Stomach smooth muscle (tissue), 2 donors: ENCODE data around the gene CNGB1.

Source experiments
- H3K27ac ChIP-seq: one replicate; pipeline ENCODE4 v1.7.0; 2013; ENCODE audit warnings: mild to moderate bottlenecking, low read length, inconsistent platforms
- H3K27me3 ChIP-seq, 2 donors: one replicate each; pipeline ENCODE4 v1.7.0; 2013; ENCODE audit warnings: low read length in 2 of 2; ENCODE audit not compliant: insufficient read depth in 2 of 2, control insufficient read depth in 1 of 2
- H3K36me3 ChIP-seq, 2 donors: one replicate each; pipeline ENCODE4 v1.7.0; 2013; ENCODE audit warnings: low read length in 2 of 2; ENCODE audit not compliant: control insufficient read depth in 2 of 2, insufficient read depth in 2 of 2
- H3K4me1 ChIP-seq: one replicate; pipeline ENCODE4 v1.7.0; 2013; ENCODE audit warnings: low read length; ENCODE audit not compliant: control insufficient read depth, insufficient read depth
- H3K4me3 ChIP-seq, 2 donors: one replicate each; pipeline ENCODE4 v1.7.0; 2013; ENCODE audit warnings: low read length in 2 of 2
- H3K9ac ChIP-seq, 2 donors: one replicate each; pipeline ENCODE4 v1.7.0; 2013; ENCODE audit warnings: low read length in 2 of 2, mild to moderate bottlenecking in 1 of 2
- H3K9me3 ChIP-seq, 2 donors: one replicate each; pipeline ENCODE4 v1.7.0; 2013; ENCODE audit warnings: low read length in 2 of 2; ENCODE audit not compliant: control insufficient read depth in 2 of 2
- donor health status: healthy.
- donor health status: Pancreatic carcinoma.

Gene CNGB1

DNA sequence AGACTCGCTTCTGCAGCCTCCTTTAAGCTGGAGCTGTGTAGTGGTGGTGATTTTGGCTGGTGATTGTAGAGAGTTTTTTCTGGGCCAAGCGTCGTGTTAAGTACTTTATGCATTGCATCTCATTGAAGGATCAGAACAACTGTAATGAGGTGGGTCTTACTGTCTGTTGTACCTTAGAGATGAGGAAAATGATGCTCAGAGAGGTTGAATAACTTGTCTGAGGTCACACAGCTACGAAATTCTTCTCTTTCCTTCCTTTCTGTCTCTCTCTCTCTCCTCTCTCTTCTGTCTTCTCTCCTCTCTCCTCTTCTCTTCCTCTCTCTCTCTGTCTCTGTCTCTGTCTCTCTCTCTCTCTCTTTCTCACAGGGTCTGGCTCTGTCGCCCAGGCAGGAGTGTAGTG is 82.8 kb downstream of the CNGB1 start:
- peaks cover 25 to 30% of the 10 kb centered on the region in 2 donors for H3K27me3 ChIP-seq
- no peaks in the 10 kb centered on the region for H3K36me3 ChIP-seq
- H3K4me3 ChIP-seq = no peak overlapping the region
- H3K27ac ChIP-seq = no peak overlapping the region
- no peak overlapping the region for H3K9ac ChIP-seq
- no peaks in the 10 kb centered on the region for H3K9me3 ChIP-seq
- H3K4me1 ChIP-seq = no peaks in the 10 kb centered on the region

GRCh38 chr16:57887711-57888110 is 83.2 kb downstream of the CNGB1 start:
- Histone ChIP-seq H3K4me3 (no peak overlapping the region), H3K36me3 (no peaks in the 10 kb centered on the region), H3K9ac (no peak overlapping the region), H3K4me1 (no peaks in the 10 kb centered on the region), H3K27ac (no peak overlapping the region), H3K27me3 (peaks cover 27 to 34% of the 10 kb centered on the region in 2 donors), H3K9me3 (no peaks in the 10 kb centered on the region)

DNA sequence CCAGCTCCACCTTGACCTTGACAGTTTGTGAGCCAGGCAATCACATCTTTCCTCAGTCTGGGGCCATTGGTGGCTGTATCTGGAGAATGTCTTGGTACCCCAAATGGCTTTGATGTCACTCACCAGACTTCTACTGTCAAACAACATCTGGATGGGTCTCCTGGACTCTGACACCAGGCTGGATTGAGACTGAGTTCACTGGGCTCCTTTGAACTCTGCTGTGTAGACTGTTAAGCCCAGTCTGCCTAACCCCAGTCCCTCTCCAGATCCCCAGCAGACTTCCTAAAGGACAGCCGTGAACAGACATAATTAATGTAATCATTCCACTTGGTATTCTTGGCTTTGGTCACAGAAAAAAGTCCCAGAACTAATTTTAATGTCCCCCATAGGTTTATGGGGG is 84.5 kb downstream of the CNGB1 start:
- H3K27me3 ChIP-seq = peaks cover 30 to 31% of the 10 kb centered on the region in 2 donors
- H3K4me1 ChIP-seq = no peaks in the 10 kb centered on the region
- no peak overlapping the region for H3K4me3 ChIP-seq
- H3K9ac ChIP-seq = no peak overlapping the region
- H3K9me3 ChIP-seq = no peaks in the 10 kb centered on the region
- H3K27ac ChIP-seq = no peak overlapping the region
- H3K36me3 ChIP-seq = no peaks in the 10 kb centered on the region

DNA sequence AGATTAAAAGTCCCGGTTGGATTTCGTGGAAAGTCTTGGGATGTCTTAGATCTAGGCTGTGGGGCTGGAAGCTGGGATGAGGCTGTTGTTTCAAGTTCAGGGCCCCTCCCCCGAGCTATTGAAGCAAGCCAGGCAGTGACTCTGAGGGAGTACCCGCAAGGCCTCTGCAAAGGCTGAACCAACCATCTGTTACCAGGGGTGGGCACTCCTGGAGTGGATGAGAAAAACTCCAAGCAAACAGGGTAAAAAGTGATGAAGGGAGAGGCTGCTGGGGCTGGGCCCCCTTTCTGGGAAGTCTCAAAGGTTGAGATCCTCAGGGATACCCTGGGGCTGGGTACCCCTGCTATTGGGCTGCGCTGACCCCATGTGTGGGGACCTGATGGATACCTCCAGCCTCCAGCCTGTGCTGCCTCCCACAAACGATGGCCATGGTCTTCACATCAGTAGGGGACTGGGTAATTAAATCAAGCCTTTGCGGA is 86.2 kb downstream of the CNGB1 start:
- Histone ChIP-seq H3K4me1 (no peaks in the 10 kb centered on the region), H3K9ac (no peak overlapping the region), H3K9me3 (no peaks in the 10 kb centered on the region), H3K4me3 (no peak overlapping the region), H3K27me3 (peaks cover 27 to 33% of the 10 kb centered on the region in 2 donors), H3K36me3 (no peaks in the 10 kb centered on the region), H3K27ac (no peak overlapping the region)

DNA sequence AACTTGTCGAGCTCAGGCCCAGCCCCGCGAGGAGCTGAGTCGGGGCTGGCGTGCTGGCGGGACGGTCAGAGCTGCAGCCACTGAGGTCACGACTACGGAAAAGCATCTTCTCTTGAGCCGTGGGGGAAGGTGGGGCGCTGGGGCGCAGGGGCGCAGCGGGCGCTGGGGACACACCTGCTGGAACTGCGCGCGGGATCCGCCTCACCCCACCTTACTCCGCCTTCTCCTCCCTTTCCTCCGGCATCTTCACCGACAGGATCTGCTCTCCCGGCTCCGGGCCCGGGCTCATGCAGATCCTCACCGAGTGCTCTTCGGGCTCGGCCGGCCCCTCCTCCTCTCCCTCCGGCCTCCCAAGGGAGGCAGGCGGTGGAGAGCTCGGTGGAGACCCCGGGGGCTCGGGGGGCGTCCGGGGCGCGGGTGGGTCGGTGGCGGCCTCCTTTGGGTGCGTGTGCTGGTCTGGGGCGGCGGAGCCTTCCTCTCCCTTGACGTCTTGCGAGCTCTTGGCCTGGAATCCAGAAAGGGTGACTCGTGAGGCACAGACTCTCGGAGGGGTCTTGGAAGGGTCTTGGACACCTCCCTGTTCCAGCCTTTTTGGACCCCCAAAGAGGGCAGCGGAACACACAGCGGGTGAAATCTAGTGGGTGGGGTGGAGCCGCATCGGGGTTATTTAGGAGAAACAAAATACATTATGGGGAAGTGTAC is 86.8 kb downstream of the CNGB1 start:
- no peaks in the 10 kb centered on the region for H3K4me1 ChIP-seq
- H3K4me3 ChIP-seq = no peak overlapping the region
- H3K27me3 ChIP-seq = peaks cover 24 to 33% of the 10 kb centered on the region in 2 donors
- H3K9me3 ChIP-seq = no peaks in the 10 kb centered on the region
- no peaks in the 10 kb centered on the region for H3K36me3 ChIP-seq
- no peak overlapping the region for H3K9ac ChIP-seq
- H3K27ac ChIP-seq = no peak overlapping the region

DNA sequence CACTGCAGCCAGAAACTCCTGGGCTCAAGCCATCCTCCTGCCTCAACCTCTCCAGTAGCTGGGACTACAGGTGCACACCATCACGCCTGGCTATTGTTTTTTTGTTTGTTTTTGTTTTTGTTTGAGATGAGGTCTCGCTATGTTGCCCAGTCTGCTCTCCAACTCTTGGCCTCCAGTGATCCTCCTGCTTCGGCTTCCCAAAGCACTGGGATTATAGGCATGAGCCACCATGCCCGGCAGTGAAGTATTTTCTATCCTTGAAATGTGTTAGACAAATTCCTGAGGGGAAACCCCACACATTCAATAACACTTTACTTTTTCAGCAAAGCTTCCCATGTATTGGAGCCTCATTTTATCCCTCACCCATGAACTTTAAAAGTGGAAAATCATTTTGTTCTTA is 87.4 kb downstream of the CNGB1 start:
- Histone ChIP-seq H3K27ac (no peak overlapping the region), H3K9ac (no peak overlapping the region), H3K36me3 (no peaks in the 10 kb centered on the region), H3K4me3 (no peak overlapping the region), H3K9me3 (no peaks in the 10 kb centered on the region), H3K4me1 (no peaks in the 10 kb centered on the region), H3K27me3 (peaks cover 24 to 33% of the 10 kb centered on the region in 2 donors)

DNA sequence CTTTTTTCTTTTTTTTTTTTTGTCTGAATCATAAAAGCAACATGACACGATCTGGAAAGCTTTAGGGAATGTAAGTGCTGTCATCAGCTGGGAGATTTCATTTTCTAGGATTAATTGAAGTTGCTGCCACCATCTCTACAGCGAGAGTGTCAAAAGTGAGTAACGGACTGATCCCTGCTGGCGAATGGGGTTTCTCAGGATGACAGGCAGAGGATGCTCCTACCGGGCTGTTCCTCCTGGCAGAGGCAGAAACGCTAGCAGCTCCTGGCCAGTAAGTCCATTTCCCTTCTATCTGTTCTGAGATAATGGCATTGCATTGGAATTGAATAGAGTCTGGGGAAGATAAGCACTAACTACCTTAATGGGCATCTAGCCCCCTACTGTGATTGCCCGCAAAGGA is 88.1 kb downstream of the CNGB1 start:
- H3K27ac ChIP-seq = no peak overlapping the region
- no peaks in the 10 kb centered on the region for H3K36me3 ChIP-seq
- no peaks in the 10 kb centered on the region for H3K4me1 ChIP-seq
- no peak overlapping the region for H3K4me3 ChIP-seq
- no peak overlapping the region for H3K9ac ChIP-seq
- peaks cover 24 to 33% of the 10 kb centered on the region in 2 donors for H3K27me3 ChIP-seq
- no peaks in the 10 kb centered on the region for H3K9me3 ChIP-seq

GRCh38 chr16:57882206-57882605 is 88.7 kb downstream of the CNGB1 start:
- Histone ChIP-seq H3K9me3 (no peaks in the 10 kb centered on the region), H3K27ac (no peak overlapping the region), H3K36me3 (no peaks in the 10 kb centered on the region), H3K4me3 (no peak overlapping the region), H3K27me3 (peaks cover 22 to 33% of the 10 kb centered on the region in 2 donors), H3K4me1 (no peaks in the 10 kb centered on the region), H3K9ac (no peak overlapping the region)

DNA sequence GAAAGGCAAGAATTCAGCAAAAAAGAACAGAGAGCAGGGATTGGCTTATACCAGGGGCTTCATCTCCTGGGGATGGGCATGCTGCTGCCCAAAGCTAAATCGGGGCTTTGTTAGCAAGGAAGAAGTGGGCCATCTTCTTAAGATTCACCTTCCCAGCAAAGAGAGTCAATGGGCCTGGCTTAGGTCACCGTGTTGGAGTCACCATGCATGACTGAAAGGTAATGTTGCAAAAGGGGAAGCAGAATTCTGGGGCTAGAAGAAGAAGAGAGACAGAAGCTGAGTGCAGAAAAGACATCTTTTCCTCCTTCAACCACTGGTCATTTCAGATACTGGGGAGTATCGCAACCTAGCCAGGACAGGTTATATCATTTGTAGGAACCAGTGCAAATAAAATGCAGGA is 92.3 kb downstream of the CNGB1 start:
- Histone ChIP-seq H3K4me1 (no peaks in the 10 kb centered on the region), H3K27me3 (peaks cover 8 to 19% of the 10 kb centered on the region in 2 donors), H3K9ac (no peak overlapping the region), H3K4me3 (no peak overlapping the region), H3K9me3 (no peaks in the 10 kb centered on the region), H3K27ac (no peak overlapping the region), H3K36me3 (no peaks in the 10 kb centered on the region)

- H3K36me3 ChIP-seq = no peaks in the 10 kb centered on the region
Measured at GRCh38 chr16:57876210-57876609, 94.7 kb downstream of the CNGB1 start.

DNA sequence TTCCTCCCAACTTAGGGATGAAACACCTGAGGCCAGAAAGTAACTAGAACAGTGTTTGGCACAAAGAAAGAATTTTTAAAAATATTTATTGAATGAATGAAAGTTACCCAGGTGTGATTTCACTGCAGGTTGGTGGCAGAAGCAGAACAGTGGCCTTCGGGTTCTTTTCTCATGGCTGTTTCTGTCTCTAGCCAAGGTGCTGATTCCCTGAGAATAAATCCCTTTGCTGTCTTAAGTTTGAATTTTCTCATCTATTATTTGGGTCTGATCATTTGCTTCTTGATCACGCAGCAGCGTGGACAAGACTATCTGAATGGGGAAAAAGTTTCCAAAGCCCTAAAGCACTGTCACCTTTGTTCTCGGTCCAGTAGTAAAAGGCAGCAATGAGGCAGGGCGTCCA is 95.6 kb downstream of the CNGB1 start:
- Histone ChIP-seq H3K4me1 (no peaks in the 10 kb centered on the region), H3K9ac (no peak overlapping the region), H3K27me3 (peaks cover 2 to 4% of the 10 kb centered on the region in 2 donors), H3K9me3 (no peaks in the 10 kb centered on the region), H3K36me3 (no peaks in the 10 kb centered on the region), H3K27ac (no peak overlapping the region), H3K4me3 (no peak overlapping the region)

More at GRCh38 chr16:57876210-57876609, 94.7 kb downstream of the CNGB1 start:
- H3K9ac ChIP-seq = no peak overlapping the region
- no peaks in the 10 kb centered on the region for H3K9me3 ChIP-seq
- no peaks in the 10 kb centered on the region for H3K4me1 ChIP-seq
- no peak overlapping the region for H3K27ac ChIP-seq
- H3K27me3 ChIP-seq = peaks cover 0 to 6% of the 10 kb centered on the region in 2 donors
- no peak overlapping the region for H3K4me3 ChIP-seq
